ENCODE measurements around the gene CDT1. TPM values are rescaled to one million over a fixed set of nuclear protein-coding genes. Genes with fewer than 3 reads are reported as not detected.

CDT1 gene
- total RNA-seq, 3 donors from 2014 or later (not counting 1 experiment from before 2014, with no cell fraction given), result 2.2 to 3.8 (median 2.6) TPM

GRCh38 chr16:88755745-88756443 lies 47.7 kb upstream of the CDT1 start:
- Histone ChIP-seq H3K9me3 (ENCODE audit: control insufficient read depth, insufficient read depth, low read length) (no peaks in the 10 kb centered on the region), H3K27ac (ENCODE audit: low read length) (no peak overlapping the region), H3K4me1 (ENCODE audit: control insufficient read depth, insufficient read depth, low read length) (peaks cover 37% of the 10 kb centered on the region), H3K27me3 (ENCODE audit: control insufficient read depth, insufficient read depth, low read length) (no peaks in the 10 kb centered on the region), H3K4me3 (ENCODE audit: low read length) (no peak overlapping the region), H3K36me3 (ENCODE audit: control insufficient read depth, insufficient read depth, low read length) (peaks cover 4% of the 10 kb centered on the region)
- Mint-ChIP-seq H3K9me3 (no peaks in the 10 kb centered on the region), H3K4me1 (peaks cover 16 to 27% of the 10 kb centered on the region in 2 donors), H3K4me3 (no peak overlapping the region), H3K27me3 (ENCODE audit: low read depth in 2 of 2) (no peaks in the 10 kb centered on the region), H3K36me3 (no peaks in the 10 kb centered on the region), H3K27ac (no peak overlapping the region)
- intact Hi-C loops (cut with micrococcal nuclease), result no loop called here
- DNase-seq (no peak), ATAC-seq (no peak)
- TF ChIP-seq CTCF (IDR thresholded peaks at IDR 0.05), result no peak
- 90% methylated on average over 23 of the region's 23 CpGs for WGBS (ENCODE audit: insufficient coverage)

- H3K27me3 Mint-ChIP-seq (ENCODE audit: low read depth in 2 of 2), result no peaks in the 10 kb centered on the region
- Histone ChIP-seq H3K9me3 (ENCODE audit: control insufficient read depth, insufficient read depth, low read length) (no peaks in the 10 kb centered on the region), H3K4me3 (ENCODE audit: low read length) (no peak overlapping the region), H3K4me1 (ENCODE audit: control insufficient read depth, insufficient read depth, low read length) (peaks cover 39% of the 10 kb centered on the region), H3K36me3 (ENCODE audit: control insufficient read depth, insufficient read depth, low read length) (no peaks in the 10 kb centered on the region), H3K27me3 (ENCODE audit: control insufficient read depth, insufficient read depth, low read length) (no peaks in the 10 kb centered on the region), H3K27ac (ENCODE audit: low read length) (no peak overlapping the region)
- no peak for TF ChIP-seq CTCF (IDR thresholded peaks at IDR 0.05)
- no peaks in the 10 kb centered on the region for H3K36me3 Mint-ChIP-seq
- no peak for DNase-seq
- peak overlapping the region in 1 of 2 donors; percentile 63 for H3K27ac Mint-ChIP-seq
- peaks cover 16 to 24% of the 10 kb centered on the region in 2 donors for H3K4me1 Mint-ChIP-seq
- no peak overlapping the region for H3K4me3 Mint-ChIP-seq
- no peak for ATAC-seq
- intact Hi-C loops (cut with micrococcal nuclease), result no loop called here
- H3K9me3 Mint-ChIP-seq, result no peaks in the 10 kb centered on the region
- 76% methylated on average over 13 of the region's 13 CpGs for WGBS (ENCODE audit: insufficient coverage)
Observed at GRCh38 chr16:88758227-88758943, 45.2 kb upstream of the CDT1 start.

- peaks cover 12 to 19% of the 10 kb centered on the region in 2 donors for H3K4me1 Mint-ChIP-seq
- peaks cover 4% of the 10 kb centered on the region for H3K36me3 ChIP-seq (ENCODE audit: control insufficient read depth, insufficient read depth, low read length)
- WGBS (ENCODE audit: insufficient coverage), result 91% methylated on average over 6 of the region's 6 CpGs
- no peaks in the 10 kb centered on the region for H3K36me3 Mint-ChIP-seq
- H3K27ac ChIP-seq (ENCODE audit: low read length), result no peak overlapping the region
- intact Hi-C loops (cut with micrococcal nuclease), result no loop called here
- peaks cover 36% of the 10 kb centered on the region for H3K4me1 ChIP-seq (ENCODE audit: control insufficient read depth, insufficient read depth, low read length)
- H3K9me3 ChIP-seq (ENCODE audit: control insufficient read depth, insufficient read depth, low read length), result no peaks in the 10 kb centered on the region
- DNase-seq, result no peak
- no peak for TF ChIP-seq CTCF (IDR thresholded peaks at IDR 0.05)
- H3K27me3 ChIP-seq (ENCODE audit: control insufficient read depth, insufficient read depth, low read length), result no peaks in the 10 kb centered on the region
- H3K27me3 Mint-ChIP-seq (ENCODE audit: low read depth in 2 of 2), result no peaks in the 10 kb centered on the region
- no peak for ATAC-seq
- H3K4me3 Mint-ChIP-seq, result no peak overlapping the region
- peak overlapping the region in 1 of 2 donors; percentile 63 for H3K27ac Mint-ChIP-seq
- H3K4me3 ChIP-seq (ENCODE audit: low read length), result no peak overlapping the region
- H3K9me3 Mint-ChIP-seq, result no peaks in the 10 kb centered on the region
Observed at GRCh38 chr16:88758944-88759244, 44.7 kb upstream of the CDT1 start.

Measured in natural killer cell (primary cell).